Thyroid gland (tissue), 4 donors: ENCODE data around the gene ZNF717.

ENCODE experiments used
- POLR2A ChIP-seq, 2 donors: fragments of 450-650 bp; IDR thresholded peaks; one replicate each; pipeline ENCODE4 v1.6.1; 2017; ENCODE audit warnings: antibody characterized with exemption in 2 of 2, mild to moderate bottlenecking in 2 of 2, moderate library complexity in 1 of 2
- TF ChIP-seq, protein P1 (sequence below), 6 experiments: fragments of 200-600 bp in 3 of 6; fragments of 450-650 bp in 3 of 6; sonication (generic) in 3 of 6; IDR thresholded peaks; one replicate each; pipeline ENCODE4 v1.5.1; 2016 to 2019; ENCODE audit warnings: antibody characterized with exemption in 6 of 6, mild to moderate bottlenecking in 2 of 6, inconsistent platforms in 1 of 6, moderate library complexity in 1 of 6

DNA sequence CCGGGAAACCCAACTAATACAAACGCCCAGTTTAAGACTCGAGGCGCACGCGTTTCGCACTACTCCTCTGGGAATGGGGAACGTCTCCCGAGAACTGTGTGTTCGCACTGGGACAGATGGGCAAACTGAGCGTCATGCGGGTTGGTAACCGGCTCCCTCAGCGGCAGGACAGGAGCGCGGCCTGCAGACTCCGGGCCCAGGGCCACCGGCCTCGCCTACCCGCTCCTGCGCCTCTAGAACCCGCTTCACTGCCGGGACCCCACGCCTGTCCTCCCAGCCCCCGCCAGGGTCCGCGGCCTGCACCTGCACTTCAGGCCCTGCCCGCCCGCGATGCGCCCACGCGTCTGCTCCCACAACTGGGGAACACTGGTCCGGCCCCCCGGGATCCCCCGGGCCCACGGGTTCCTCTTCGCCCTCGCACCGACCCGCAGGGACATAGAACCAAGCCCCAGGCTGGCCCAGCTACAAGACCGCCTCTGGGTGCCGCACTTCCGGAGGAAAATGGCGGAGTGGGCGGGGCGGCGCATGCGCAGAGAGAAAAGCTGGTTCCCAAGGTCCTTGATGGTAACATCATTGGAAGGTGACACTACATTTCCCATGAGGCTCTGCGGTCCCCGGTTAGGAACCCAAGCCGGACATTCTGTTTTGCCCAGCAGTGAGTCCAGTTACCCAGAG is at the start of gene ZNF717:
- TF ChIP-seq, protein P1, sequence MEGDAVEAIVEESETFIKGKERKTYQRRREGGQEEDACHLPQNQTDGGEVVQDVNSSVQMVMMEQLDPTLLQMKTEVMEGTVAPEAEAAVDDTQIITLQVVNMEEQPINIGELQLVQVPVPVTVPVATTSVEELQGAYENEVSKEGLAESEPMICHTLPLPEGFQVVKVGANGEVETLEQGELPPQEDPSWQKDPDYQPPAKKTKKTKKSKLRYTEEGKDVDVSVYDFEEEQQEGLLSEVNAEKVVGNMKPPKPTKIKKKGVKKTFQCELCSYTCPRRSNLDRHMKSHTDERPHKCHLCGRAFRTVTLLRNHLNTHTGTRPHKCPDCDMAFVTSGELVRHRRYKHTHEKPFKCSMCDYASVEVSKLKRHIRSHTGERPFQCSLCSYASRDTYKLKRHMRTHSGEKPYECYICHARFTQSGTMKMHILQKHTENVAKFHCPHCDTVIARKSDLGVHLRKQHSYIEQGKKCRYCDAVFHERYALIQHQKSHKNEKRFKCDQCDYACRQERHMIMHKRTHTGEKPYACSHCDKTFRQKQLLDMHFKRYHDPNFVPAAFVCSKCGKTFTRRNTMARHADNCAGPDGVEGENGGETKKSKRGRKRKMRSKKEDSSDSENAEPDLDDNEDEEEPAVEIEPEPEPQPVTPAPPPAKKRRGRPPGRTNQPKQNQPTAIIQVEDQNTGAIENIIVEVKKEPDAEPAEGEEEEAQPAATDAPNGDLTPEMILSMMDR (IDR thresholded peaks at IDR 0.05), result peak in 4 of 6 experiments; percentile 11 to 40 (median 22)
- peak in 1 of 2 donors; percentile 76 for TF ChIP-seq POLR2A (IDR thresholded peaks at IDR 0.05)
